ENCODE data around the gene CLSTN2. TPM values are rescaled to one million over a fixed set of nuclear protein-coding genes. Genes with fewer than 3 reads are reported as not detected.

The CLSTN2 gene
- total RNA-seq, 1 experiment from 2014 or later, result not detected

- no peaks in the 10 kb centered on the region for H3K27me3 ChIP-seq (ENCODE audit: low read length)
- H3K4me3 ChIP-seq (ENCODE audit: low read length), result no peak overlapping the region
- ChIA-PET CTCF (no interaction called here), POLR2A (ENCODE audit: unreplicated experiment) (no interaction called here)
- H2AFZ ChIP-seq (ENCODE audit: low read length), result no peak overlapping the region
- no peak overlapping the region for H3K27ac ChIP-seq (ENCODE audit: low read length)
- no peak overlapping the region for H3K4me2 ChIP-seq (ENCODE audit: low read length)
- DNase-seq (no peak), ATAC-seq (no peak)
- intact Hi-C loops (cut with micrococcal nuclease), result no loop called here
- no peaks in the 10 kb centered on the region for H3K9me3 ChIP-seq (ENCODE audit: low read length)
- H3K4me1 ChIP-seq (ENCODE audit: insufficient read depth, low read length), result peaks cover 21% of the 10 kb centered on the region
- no peaks in the 10 kb centered on the region for H3K36me3 ChIP-seq (ENCODE audit: low read depth, low read length)
- no peak overlapping the region for H3K9ac ChIP-seq (ENCODE audit: low read length)
- H4K20me1 ChIP-seq (ENCODE audit: low read length), result no peaks in the 10 kb centered on the region
- H3F3A ChIP-seq (ENCODE audit: low read length, unreplicated experiment), result no peaks in the 10 kb centered on the region
- no peak for TF ChIP-seq EZH2phosphoT487 (IDR thresholded peaks at IDR 0.05; ENCODE audit: borderline replicate concordance, low read length)
- TF ChIP-seq, protein P1, sequence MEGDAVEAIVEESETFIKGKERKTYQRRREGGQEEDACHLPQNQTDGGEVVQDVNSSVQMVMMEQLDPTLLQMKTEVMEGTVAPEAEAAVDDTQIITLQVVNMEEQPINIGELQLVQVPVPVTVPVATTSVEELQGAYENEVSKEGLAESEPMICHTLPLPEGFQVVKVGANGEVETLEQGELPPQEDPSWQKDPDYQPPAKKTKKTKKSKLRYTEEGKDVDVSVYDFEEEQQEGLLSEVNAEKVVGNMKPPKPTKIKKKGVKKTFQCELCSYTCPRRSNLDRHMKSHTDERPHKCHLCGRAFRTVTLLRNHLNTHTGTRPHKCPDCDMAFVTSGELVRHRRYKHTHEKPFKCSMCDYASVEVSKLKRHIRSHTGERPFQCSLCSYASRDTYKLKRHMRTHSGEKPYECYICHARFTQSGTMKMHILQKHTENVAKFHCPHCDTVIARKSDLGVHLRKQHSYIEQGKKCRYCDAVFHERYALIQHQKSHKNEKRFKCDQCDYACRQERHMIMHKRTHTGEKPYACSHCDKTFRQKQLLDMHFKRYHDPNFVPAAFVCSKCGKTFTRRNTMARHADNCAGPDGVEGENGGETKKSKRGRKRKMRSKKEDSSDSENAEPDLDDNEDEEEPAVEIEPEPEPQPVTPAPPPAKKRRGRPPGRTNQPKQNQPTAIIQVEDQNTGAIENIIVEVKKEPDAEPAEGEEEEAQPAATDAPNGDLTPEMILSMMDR (conservative IDR thresholded peaks at IDR 0.05; ENCODE audit: low read depth, low read length), result no peak
- no peak for TF ChIP-seq EZH2 (IDR thresholded peaks at IDR 0.05; ENCODE audit: low read length, unreplicated experiment)
- no peaks in the 10 kb centered on the region for H3K9me2 ChIP-seq (replicated peaks; ENCODE audit: low read length)
- H3K79me2 ChIP-seq (ENCODE audit: low read length), result no peaks in the 10 kb centered on the region
- no TSS peak for BruUV-seq (replicated peaks)
Observed at GRCh38 chr3:140532793-140533330, 597.9 kb downstream of the CLSTN2 start.

DNA sequence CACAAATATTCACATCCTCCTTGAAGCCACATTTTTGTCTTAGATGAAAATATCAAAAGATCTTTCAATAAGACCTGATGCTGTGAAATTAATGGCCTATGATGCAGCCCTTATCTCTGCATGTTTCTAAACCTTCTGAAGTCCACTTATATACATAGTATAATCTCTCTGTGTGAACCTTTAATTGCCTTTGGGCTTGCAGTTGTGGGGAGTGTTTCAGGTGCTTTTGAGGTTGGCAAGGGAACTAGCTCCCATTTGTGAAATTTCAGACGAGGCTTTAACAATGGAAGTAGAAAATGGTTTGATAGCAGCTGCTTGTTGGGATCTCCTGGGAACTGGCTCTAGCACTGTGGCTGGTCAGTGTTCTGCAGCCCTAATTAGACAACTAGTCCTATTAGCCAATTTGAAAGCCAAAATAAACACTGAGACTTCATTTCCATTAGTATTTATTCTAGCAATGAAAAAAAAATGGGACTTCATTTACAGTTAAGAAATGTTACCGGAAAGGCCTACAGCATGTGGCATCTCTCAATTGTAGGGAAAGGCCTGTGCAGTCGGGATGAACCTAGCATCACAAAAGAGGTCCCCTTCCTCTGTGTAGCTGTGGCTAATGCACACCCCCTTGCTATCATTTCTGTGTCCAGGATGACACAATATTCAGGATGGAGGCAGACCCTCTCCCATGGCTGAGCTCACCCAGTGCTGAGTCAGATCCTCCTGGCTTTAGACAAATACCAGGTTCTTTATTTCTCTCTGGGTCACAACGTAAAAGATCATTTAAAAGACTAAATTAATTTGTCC, 602.1 kb downstream of the CLSTN2 start:
- CTCF ChIA-PET, result no interaction called here
- H3K27me3 ChIP-seq (ENCODE audit: low read length), result no peaks in the 10 kb centered on the region
- DNase-seq (no peak), ATAC-seq (no peak)
- POLR2A ChIA-PET (ENCODE audit: unreplicated experiment), result no interaction called here
- no peak overlapping the region for H3K27ac ChIP-seq (ENCODE audit: low read length)
- H3K79me2 ChIP-seq (ENCODE audit: low read length), result no peaks in the 10 kb centered on the region
- H3K4me3 ChIP-seq (ENCODE audit: low read length), result no peak overlapping the region
- H3K4me1 ChIP-seq (ENCODE audit: insufficient read depth, low read length), result peaks cover 3% of the 10 kb centered on the region; the same call in 1 of the 2 replicates
- TF ChIP-seq EZH2 (IDR thresholded peaks at IDR 0.05; ENCODE audit: low read length, unreplicated experiment) (no peak), EZH2phosphoT487 (IDR thresholded peaks at IDR 0.05; ENCODE audit: borderline replicate concordance, low read length) (no peak)
- TF ChIP-seq, protein P1 (conservative IDR thresholded peaks at IDR 0.05; ENCODE audit: low read depth, low read length), result no peak
- H3F3A ChIP-seq (ENCODE audit: low read length, unreplicated experiment), result no peaks in the 10 kb centered on the region
- intact Hi-C loops (cut with micrococcal nuclease), result no loop called here
- no peak overlapping the region for H3K4me2 ChIP-seq (ENCODE audit: low read length)
- H3K36me3 ChIP-seq (ENCODE audit: low read depth, low read length), result no peaks in the 10 kb centered on the region
- BruUV-seq (replicated peaks), result no TSS peak
- H3K9me2 ChIP-seq (replicated peaks; ENCODE audit: low read length), result no peaks in the 10 kb centered on the region
- H4K20me1 ChIP-seq (ENCODE audit: low read length), result no peaks in the 10 kb centered on the region
- no peak overlapping the region for H3K9ac ChIP-seq (ENCODE audit: low read length)
- H2AFZ ChIP-seq (ENCODE audit: low read length), result no peak overlapping the region
- H3K9me3 ChIP-seq (ENCODE audit: low read length), result no peaks in the 10 kb centered on the region

DNA sequence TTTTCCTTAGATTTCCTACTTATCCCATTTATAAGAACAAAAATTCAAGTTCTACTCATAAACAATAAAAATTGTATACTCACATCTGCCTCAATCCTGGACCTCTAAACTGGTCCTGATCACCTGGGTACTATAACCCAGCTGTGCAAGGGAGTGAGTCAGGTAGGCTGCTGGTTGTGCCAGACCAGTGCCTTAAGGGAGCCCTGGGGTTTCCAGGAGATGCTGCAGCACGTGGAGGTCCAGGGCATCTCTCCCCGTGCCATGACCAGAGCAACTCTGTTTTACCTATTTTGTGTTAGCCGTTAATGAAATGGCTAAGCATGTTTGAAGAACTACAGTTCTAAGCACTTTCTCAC, 602.7 kb downstream of the CLSTN2 start:
- POLR2A ChIA-PET (ENCODE audit: unreplicated experiment), result no interaction called here
- BruUV-seq (replicated peaks), result no TSS peak

More for the DNA sequence above, 602.7 kb downstream of the CLSTN2 start:
- Histone ChIP-seq H3K9me2 (replicated peaks; ENCODE audit: low read length) (no peaks in the 10 kb centered on the region), H3K27me3 (ENCODE audit: low read length) (no peaks in the 10 kb centered on the region), H3K4me3 (ENCODE audit: low read length) (no peak overlapping the region), H4K20me1 (ENCODE audit: low read length) (no peaks in the 10 kb centered on the region), H3K27ac (ENCODE audit: low read length) (no peak overlapping the region), H3K4me2 (ENCODE audit: low read length) (no peak overlapping the region), H3K9me3 (ENCODE audit: low read length) (no peaks in the 10 kb centered on the region), H3K9ac (ENCODE audit: low read length) (no peak overlapping the region), H3F3A (ENCODE audit: low read length, unreplicated experiment) (no peaks in the 10 kb centered on the region), H2AFZ (ENCODE audit: low read length) (no peak overlapping the region), H3K4me1 (ENCODE audit: insufficient read depth, low read length) (peaks cover 3% of the 10 kb centered on the region; the same call in 1 of the 2 replicates), H3K36me3 (ENCODE audit: low read depth, low read length) (no peaks in the 10 kb centered on the region), H3K79me2 (ENCODE audit: low read length) (no peaks in the 10 kb centered on the region)
- CTCF ChIA-PET, result no interaction called here
- TF ChIP-seq, protein P1 (conservative IDR thresholded peaks at IDR 0.05; ENCODE audit: low read depth, low read length), result no peak
- TF ChIP-seq EZH2 (IDR thresholded peaks at IDR 0.05; ENCODE audit: low read length, unreplicated experiment), result no peak
- no peak for TF ChIP-seq EZH2phosphoT487 (IDR thresholded peaks at IDR 0.05; ENCODE audit: borderline replicate concordance, low read length)
- ATAC-seq, result no peak
- no peak for DNase-seq
- intact Hi-C loops (cut with micrococcal nuclease), result no loop called here

All from PC-3 (cell line).